Stomach (tissue), 9 donors: Measurements from ENCODE around the gene DCLK2. TPM values are rescaled to one million over a fixed set of nuclear protein-coding genes. Genes with fewer than 3 reads are reported as not detected.

Source experiments
- DNase-seq, 2 donors: peaks; one replicate each; pipeline versions ENCODE4 v3.0.0 to v3.0.0-alpha.2; 2013 to 2019
- H3K27ac ChIP-seq, 5 donors: fragments of 200-600 bp in 4 of 5; sonication (generic) in 4 of 5; one replicate each; pipeline ENCODE4 v1.5.1; 2013 to 2019; ENCODE audit warnings: mild to moderate bottlenecking in 1 of 5, moderate library complexity in 1 of 5
- H3K27me3 ChIP-seq, 3 donors: fragments of 200-600 bp; sonication (generic); one replicate each; pipeline ENCODE4 v1.5.1; 2017 to 2019; ENCODE audit warnings: mixed run types in 1 of 3
- H3K36me3 ChIP-seq, 4 donors: fragments of 200-600 bp; sonication (generic); 1 replicate in 3 of 4; 2 replicates in 1 of 4; pipeline ENCODE4 v1.5.1; 2016 to 2019
- H3K4me1 ChIP-seq, 4 donors: fragments of 200-600 bp; sonication (generic); one replicate each; pipeline ENCODE4 v1.5.1; 2016 to 2019
- H3K4me3 ChIP-seq, 4 donors: fragments of 200-600 bp; sonication (generic) in 3 of 4; one replicate each; pipeline ENCODE4 v1.5.1; 2016 to 2019; ENCODE audit warnings: mild to moderate bottlenecking in 1 of 4
- H3K9me3 ChIP-seq, 4 donors: fragments of 200-600 bp; sonication (generic); one replicate each; pipeline ENCODE4 v1.5.1; 2016 to 2019
- EP300 ChIP-seq: sonication (generic); formaldehyde crosslinking; IDR thresholded peaks from one replicate; pipeline ENCODE4 v1.6.1; 2017; ENCODE audit warnings: antibody characterized with exemption
- POLR2A ChIP-seq, 4 donors: fragments of 450-650 bp; IDR thresholded peaks; one replicate each; pipeline ENCODE4 v1.6.1; 2016; ENCODE audit warnings: antibody characterized with exemption in 4 of 4, control low read depth in 2 of 4, mild to moderate bottlenecking in 1 of 4, moderate library complexity in 1 of 4
- POLR2AphosphoS5 ChIP-seq, 3 donors: sonication (generic); formaldehyde crosslinking; IDR thresholded peaks; one replicate each; pipeline ENCODE4 v1.6.1; 2016; ENCODE audit warnings: antibody characterized with exemption in 3 of 3
- WGBS, 5 donors: extraction: QIAGEN DNeasy Blood & Tissue Kit in 3 of 5; methylation state at CpG; one replicate each; pipeline versions ENCODE4 v1.1.5 to v1.1.7; 2013 to 2018; 5-methylcytosine and 5-hydroxymethylcytosine counted together
- intact Hi-C: fragments of 100-400 bp; cut with DNase I; formaldehyde crosslinking; loops from one replicate; pipeline ENCODE4 v1.15.1; 2023; ENCODE audit warnings: low total_unique reads
- polyA plus RNA-seq, 3 donors: library from polyadenylated mRNA; stranded (reverse); fragments of 200-250 nt; gene quantifications; one replicate each; pipeline ENCODE4 v1.2.3, GENCODE V29; 2013
- total RNA-seq, 5 donors: library from RNA; depleted of rRNA; stranded (reverse); fragments of >200 nt; gene quantifications; one replicate each; pipeline versions ENCODE4 v1.1.0 to v1.2.3, GENCODE V29; 2014 to 2016
- TF ChIP-seq, protein P1 (sequence below), 7 experiments: fragments of 450-650 bp in 4 of 7; fragments of 200-600 bp in 3 of 7; sonication (generic) in 3 of 7; IDR thresholded peaks; one replicate each; pipeline ENCODE4 v1.5.1; 2016 to 2019; ENCODE audit warnings: antibody characterized with exemption in 7 of 7, control low read depth in 2 of 7, mild to moderate bottlenecking in 1 of 7
- donor health status: healthy with polysubstance abuse.
- donor health status: Bipolar disorder and iron deficiency.
- donor health status: healthy.

Gene DCLK2
- total and polyA plus RNA-seq, 8 donors, result 0.61 to 16.3 (median 1.7) TPM

DNA sequence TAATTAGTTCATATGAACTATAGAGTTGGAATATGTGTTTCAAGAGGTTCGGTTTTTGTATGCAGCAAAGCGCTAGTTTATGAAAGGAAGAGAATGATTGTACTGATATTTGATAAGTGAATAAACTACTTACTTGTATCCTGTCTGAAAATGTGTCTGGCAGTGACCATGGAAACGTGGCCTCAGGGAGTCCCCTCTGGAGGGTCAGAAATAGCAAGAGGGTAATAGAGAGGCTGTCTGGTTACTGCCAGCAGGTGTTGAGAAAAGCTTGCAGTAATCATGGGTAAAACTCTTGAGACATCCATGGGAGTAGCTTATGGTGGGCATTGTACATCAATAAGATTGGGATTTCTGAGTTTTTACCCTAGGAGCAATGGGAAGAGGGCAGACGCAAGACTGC is 77.1 kb downstream of the DCLK2 start:
- Histone ChIP-seq H3K4me1 (peaks cover 0 to 11% (median 3%) of the 10 kb centered on the region in 4 donors), H3K4me3 (no peak overlapping the region), H3K27ac (no peak overlapping the region), H3K27me3 (no peaks in the 10 kb centered on the region), H3K9me3 (no peaks in the 10 kb centered on the region), H3K36me3 (no peaks in the 10 kb centered on the region)
- TF ChIP-seq EP300 (no peak), POLR2AphosphoS5 (IDR thresholded peaks at IDR 0.05) (no peak), POLR2A (IDR thresholded peaks at IDR 0.05) (no peak)
- TF ChIP-seq, protein P1, sequence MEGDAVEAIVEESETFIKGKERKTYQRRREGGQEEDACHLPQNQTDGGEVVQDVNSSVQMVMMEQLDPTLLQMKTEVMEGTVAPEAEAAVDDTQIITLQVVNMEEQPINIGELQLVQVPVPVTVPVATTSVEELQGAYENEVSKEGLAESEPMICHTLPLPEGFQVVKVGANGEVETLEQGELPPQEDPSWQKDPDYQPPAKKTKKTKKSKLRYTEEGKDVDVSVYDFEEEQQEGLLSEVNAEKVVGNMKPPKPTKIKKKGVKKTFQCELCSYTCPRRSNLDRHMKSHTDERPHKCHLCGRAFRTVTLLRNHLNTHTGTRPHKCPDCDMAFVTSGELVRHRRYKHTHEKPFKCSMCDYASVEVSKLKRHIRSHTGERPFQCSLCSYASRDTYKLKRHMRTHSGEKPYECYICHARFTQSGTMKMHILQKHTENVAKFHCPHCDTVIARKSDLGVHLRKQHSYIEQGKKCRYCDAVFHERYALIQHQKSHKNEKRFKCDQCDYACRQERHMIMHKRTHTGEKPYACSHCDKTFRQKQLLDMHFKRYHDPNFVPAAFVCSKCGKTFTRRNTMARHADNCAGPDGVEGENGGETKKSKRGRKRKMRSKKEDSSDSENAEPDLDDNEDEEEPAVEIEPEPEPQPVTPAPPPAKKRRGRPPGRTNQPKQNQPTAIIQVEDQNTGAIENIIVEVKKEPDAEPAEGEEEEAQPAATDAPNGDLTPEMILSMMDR (IDR thresholded peaks at IDR 0.05), result no peak
- no peak for DNase-seq
- 83 to 90% (median 87%) methylated on average over 4 of the region's 4 CpGs for WGBS, 5 donors
- intact Hi-C loops, result no loop called here

DNA sequence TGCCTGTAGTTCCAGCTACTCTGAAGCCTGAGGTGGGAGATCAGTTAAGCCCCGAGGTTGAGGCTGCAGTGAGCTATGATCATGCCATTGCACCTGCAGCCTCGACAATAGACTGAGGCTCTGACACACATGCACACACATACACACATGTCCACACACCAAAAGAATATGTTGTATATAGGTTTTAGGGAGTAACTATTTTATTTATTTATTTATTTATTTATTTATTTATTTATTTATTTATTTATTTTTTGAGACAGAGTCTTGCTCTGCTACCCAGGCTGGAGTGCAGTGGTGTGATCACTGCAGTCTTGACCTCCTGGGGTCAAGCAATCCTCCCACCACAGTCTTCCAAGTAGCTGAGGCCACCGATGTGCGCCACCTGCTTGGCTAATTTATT is 78.3 kb downstream of the DCLK2 start:
- Histone ChIP-seq H3K27ac (no peak overlapping the region), H3K4me3 (no peak overlapping the region), H3K36me3 (no peaks in the 10 kb centered on the region), H3K27me3 (no peaks in the 10 kb centered on the region), H3K9me3 (no peaks in the 10 kb centered on the region), H3K4me1 (peaks cover 0 to 3% (median 0%) of the 10 kb centered on the region in 4 donors)
- 89 to 95% (median 94%) methylated on average over 4 of the region's 4 CpGs for WGBS, 5 donors
- TF ChIP-seq, protein P1 (IDR thresholded peaks at IDR 0.05), result no peak
- no peak for TF ChIP-seq EP300
- TF ChIP-seq POLR2A (IDR thresholded peaks at IDR 0.05), result no peak
- no peak for TF ChIP-seq POLR2AphosphoS5 (IDR thresholded peaks at IDR 0.05)
- no peak for DNase-seq
- intact Hi-C loops, result no loop called here

DNA sequence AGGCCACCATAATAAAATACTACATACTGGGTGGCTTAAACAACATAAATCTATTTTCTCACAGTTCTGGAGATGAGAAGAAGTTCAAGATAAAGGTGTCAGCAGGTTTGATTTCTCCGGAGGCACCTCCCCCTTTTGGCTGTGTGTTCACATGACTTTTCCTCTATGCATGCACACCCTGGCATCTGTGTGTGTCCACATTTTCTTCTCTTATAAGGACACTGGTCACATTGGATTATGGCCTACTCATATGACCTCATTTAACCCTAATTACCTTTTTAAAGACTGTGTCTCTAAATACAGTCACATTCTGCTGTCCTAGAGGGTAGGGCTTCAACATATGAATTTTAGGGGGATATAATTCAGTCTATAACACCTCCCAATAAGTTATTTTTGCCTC is 79.8 kb downstream of the DCLK2 start:
- H3K4me1 ChIP-seq, result no peaks in the 10 kb centered on the region
- intact Hi-C loops, result no loop called here
- 84 to 100% (median 95%) methylated on average over 1 of the region's 1 CpG for WGBS, 5 donors

DNA sequence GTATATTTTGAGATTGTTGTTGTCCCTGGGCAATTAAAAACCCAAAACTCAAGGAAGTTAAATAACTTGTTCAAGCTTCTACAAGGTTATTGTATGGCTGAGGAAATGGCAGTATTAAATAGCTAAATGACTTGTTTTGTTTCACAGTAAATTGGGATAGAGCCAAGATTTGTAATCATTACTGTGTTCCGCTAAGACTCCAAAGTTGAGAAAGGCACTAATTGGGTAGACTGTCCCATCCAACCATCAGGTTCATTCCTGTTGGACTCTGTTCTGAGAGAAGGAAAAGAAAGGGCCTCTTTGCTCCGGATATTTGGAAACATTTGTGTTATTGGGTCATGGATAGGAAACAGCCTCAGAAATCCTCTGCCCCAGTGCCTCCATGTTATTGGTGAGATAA is 82.2 kb downstream of the DCLK2 start:
- H3K4me1 ChIP-seq, result no peaks in the 10 kb centered on the region
- no peak for TF ChIP-seq POLR2AphosphoS5 (IDR thresholded peaks at IDR 0.05)
- TF ChIP-seq EP300, result no peak
- TF ChIP-seq POLR2A (IDR thresholded peaks at IDR 0.05), result no peak
- TF ChIP-seq, protein P1 (IDR thresholded peaks at IDR 0.05), result no peak
- H3K9me3 ChIP-seq, result no peaks in the 10 kb centered on the region
- no peak overlapping the region for H3K4me3 ChIP-seq
- intact Hi-C loops, result no loop called here
- WGBS, 5 donors, result 65 to 81% (median 79%) methylated on average over 2 of the region's 2 CpGs
- H3K27ac ChIP-seq, result no peak overlapping the region
- no peak for DNase-seq
- no peaks in the 10 kb centered on the region for H3K27me3 ChIP-seq
- H3K36me3 ChIP-seq, result no peaks in the 10 kb centered on the region

More for the DNA sequence above, 79.8 kb downstream of the DCLK2 start:
- TF ChIP-seq POLR2A (IDR thresholded peaks at IDR 0.05), result no peak
- TF ChIP-seq EP300, result no peak
- no peak for TF ChIP-seq POLR2AphosphoS5 (IDR thresholded peaks at IDR 0.05)
- TF ChIP-seq, protein P1 (IDR thresholded peaks at IDR 0.05), result no peak
- no peak for DNase-seq
- Histone ChIP-seq H3K9me3 (no peaks in the 10 kb centered on the region), H3K36me3 (no peaks in the 10 kb centered on the region), H3K27me3 (no peaks in the 10 kb centered on the region), H3K27ac (no peak overlapping the region), H3K4me3 (no peak overlapping the region)
